Gastroesophageal sphincter (tissue), 3 donors: ENCODE results near the gene KCNS1.
A peak's percentile ranks its signal among the peaks of the same experiment; 100 is the strongest.

Source experiments
- CTCF ChIP-seq, 4 experiments: fragments of 200-600 bp in 2 of 4; fragments of 450-650 bp in 2 of 4; sonication (generic) in 1 of 4; IDR thresholded peaks; one replicate each; pipeline ENCODE4 v1.5.1; 2017 to 2019; ENCODE audit warnings: antibody characterized with exemption in 4 of 4, mild to moderate bottlenecking in 2 of 4, moderate library complexity in 2 of 4
- POLR2A ChIP-seq, 2 donors: fragments of 450-650 bp; IDR thresholded peaks; one replicate each; pipeline ENCODE4 v1.6.1; 2017; ENCODE audit warnings: antibody characterized with exemption in 2 of 2, mild to moderate bottlenecking in 2 of 2, moderate library complexity in 1 of 2

GRCh38 chr20:45044084-45044573 is 56.8 kb downstream of the KCNS1 start:
- TF ChIP-seq CTCF (IDR thresholded peaks at IDR 0.05) = peak; percentile 71 to 82 (median 77)
- no peak for TF ChIP-seq POLR2A (IDR thresholded peaks at IDR 0.05)
